HuH-7.5 (cell line): ENCODE results near the gene ACTL6B.
"Not testable (repeated sequence)": the region's sequence is repeated elsewhere in the genome, so short reads cannot be mapped to it uniquely, and the experiment has no call there.

Experiments
- DNase-seq: peaks from one replicate; pipeline ENCODE4 v3.0.0; 2011; ENCODE audit warnings: low spot score

The ACTL6B gene

DNA sequence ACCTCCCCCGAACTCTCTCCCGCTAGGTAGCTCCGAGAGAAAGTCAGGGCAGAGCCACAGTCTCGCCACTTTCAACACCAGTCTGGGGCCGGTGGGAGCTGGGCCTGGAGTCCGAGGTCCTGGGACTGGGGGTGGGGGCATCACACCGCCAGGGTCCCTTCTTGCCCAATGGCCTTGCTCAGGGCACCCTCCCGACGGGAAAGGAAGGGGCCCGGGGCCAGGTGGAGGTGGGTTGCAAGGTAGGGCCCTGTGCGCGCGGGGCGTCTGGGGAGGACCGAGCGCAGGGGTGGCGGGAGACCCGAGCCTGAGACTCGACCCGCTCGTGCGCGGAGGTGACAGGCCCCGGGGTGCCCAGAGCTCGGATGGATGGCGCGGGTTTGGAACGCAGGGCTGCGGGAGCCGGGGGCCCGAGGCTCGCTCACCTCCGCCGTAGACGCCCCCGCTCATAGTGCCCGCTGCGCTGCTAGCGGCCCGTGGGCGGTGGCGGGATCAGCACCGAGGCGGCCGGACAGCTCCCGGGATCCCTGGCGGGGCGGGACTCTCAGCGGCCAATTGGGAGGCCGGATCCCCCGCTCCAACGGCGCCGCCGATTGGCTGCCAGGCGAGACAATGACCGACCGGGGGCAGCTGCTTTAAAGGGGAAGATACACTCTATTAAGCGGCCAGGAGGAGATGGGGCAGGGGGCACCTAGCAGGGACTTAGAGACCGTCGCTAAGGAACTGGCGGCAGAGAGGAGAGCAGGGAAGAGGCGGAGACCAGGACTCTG, at the start of gene ACTL6B:
TSS of gene ACTL6B (minus strand) at position 541 of the 767 bp plus-strand sequence. CDS start at position 447, 94 bp downstream.
- peak; percentile 89 for DNase-seq

DNA sequence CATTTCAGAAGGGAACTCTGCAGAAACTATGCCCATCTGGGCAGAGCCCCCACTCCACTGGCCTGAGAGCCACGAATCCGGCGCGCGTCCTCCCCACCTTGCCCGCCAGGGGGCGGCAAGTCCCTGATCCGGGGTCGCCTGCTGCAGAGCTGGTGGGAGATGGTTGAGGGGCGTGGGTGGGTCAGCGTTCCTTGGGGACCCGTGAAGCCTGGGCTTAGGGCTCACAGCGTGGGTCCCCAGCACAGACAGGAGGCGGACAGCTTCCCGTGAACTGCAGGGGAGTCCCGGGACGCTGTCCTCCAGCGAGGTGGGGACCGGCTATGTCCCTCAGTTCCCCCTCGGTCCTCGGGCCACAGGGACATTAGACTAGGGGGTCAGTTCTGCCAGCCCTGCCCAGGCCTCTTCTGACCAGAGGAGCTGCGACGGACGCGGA, 49.1 kb upstream of the ACTL6B start:
- DNase-seq = peak; percentile 89

DNA sequence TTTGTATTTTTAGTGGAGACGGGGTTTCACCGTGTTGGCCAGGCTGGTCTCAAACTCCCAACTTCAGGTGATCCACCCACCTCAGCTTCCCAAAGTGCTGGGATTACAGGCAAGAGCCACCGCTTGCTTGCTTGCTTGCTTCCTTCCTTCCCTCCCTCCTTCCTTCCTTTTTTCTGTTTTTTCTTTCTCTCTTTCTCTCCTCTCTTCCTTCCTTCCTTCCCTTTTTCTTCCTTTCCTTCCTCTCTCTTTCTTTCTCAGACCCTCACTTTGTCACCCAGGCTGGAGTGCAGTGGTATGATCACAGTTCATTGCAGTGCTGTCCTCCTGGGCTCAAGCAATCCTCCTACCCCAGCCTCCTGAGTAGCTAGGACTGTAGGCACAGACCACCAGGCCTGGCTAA, 44.8 kb upstream of the ACTL6B start:
- DNase-seq = not testable (repeated sequence)

DNA sequence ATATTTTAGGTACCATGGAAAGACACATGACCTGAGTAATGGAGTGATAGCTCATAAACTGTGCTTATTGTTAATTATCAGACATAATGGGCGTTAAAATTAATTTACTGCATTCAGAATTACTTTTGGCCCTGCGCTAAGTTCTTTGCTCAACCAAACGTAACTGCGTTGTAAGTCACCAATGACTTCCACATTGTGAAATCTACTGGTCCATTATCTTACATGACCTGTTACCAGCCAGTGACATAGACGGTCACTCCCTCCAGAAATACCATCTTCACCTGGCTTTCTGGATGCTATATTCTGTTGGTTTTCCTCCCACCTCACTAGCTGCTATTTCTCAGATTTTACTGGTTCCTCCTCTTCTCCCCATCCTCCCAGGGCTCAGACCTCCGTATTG, 42.8 kb upstream of the ACTL6B start:
- DNase-seq = no peak

DNA sequence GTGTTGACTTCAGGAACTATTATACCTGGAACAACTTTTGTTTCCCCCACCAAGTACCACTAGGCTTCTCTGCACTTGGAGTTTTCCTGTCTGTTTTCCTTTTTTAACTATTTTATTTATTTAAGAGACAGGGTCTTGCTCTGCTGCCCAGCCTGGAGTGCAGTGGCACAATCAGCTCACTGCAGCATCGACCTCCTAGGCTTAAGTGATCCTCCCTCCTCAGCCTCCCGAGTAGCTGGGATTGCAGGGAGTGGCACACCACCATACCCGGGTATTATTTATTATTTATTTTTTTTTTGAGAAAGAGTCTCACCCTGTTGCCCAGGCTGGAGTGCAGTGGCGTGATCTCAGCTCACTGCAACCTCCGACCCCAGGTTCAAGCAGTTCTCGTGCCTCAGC, 39.9 kb upstream of the ACTL6B start:
- no peak for DNase-seq

DNA sequence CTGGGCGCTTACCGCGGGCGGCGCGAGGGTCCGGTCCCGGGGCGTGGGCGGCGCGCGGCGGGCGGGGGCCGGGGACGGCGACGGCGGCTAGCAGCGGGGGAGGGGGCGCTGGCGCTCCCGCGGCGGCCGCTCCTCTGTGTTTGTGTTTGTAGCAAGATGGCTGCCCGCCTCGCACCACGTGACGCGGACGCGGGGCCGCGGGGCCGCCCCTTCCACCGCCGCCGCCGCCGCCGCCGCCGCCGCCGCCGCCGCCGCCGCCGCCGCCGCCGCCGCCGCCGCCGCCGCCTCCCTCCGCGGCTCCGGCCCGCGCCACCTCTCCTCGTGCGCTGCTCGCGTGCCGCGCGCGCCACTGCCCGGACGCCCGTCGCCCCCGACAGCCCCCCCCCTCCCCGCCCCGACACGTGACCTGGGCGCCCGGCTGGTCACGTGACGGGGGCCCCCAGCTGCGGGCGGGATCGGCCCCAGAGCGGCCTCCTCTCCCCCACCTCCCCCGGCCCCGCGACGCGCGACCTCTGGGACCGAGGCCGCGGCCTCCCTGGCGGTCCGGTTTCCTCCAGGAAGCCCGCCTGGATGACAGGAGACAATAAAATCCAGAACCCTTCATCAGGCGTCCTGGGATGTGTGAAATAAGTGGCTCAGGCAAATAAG, 38.0 kb upstream of the ACTL6B start, which contains the start of gene GIGYF1:
TSS of gene GIGYF1 (minus strand) at position 153 of the 648 bp plus-strand sequence. CDS start 6,012 bp downstream, outside the sequence.
- DNase-seq = peak; percentile 98

DNA sequence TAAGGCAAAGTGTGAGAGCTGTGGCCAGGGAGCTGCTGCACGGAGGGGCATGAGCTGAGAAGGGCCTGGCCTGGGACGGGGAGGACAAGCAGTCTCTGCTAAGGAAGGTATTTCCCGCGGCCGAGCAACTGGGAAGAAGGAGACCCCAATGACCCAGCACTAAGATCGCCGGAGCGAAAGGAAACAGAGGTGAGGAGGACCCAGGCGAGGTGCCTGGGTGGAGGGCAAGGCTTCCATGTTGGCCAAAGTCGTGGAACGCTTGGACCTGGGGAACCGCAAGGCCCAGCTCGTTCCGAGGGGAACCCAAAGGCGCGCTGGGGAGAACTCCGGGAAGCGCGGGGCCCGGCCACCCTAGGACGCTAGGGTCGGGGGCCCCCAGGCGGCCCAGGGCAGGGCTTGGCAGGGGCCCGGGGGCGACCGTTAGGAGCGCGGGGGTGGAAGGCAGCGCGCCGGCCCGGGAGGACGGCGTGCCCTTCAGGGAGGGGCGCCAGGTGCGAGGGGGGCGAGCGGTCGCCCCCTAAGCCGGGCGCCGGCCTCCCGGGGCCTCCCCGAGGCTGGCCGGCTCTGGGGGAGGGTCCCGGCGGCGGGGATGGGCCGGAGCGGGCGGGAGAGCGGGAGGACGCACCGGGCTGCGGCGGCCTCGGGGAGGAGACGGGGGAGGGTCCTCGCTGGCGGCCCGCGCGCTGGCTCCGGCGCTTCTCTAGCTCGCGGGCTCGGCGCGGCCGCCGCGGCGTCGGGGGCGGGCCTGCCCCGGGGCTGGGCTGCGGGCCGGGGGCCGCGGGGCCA, 37.3 kb upstream of the ACTL6B start:
- DNase-seq = no peak

DNA sequence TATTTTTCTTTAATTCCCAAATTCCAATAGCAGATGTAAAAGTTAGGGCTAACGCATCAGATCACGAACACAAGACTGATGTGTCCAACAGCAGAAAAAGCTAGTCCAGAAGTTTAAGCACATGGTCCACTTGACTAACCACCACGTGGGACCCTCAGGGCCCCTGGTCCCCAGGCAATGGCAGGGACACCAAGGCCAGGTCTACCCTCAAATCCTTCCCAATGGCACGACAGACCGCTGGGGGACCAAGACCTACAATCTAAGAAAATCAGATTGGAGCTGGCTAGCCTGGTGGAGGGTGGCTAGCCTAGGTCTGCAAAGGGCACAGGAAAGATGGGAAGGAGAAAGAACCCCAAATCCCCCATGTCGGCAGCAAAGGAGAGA, 36.3 kb upstream of the ACTL6B start:
- no peak for DNase-seq

DNA sequence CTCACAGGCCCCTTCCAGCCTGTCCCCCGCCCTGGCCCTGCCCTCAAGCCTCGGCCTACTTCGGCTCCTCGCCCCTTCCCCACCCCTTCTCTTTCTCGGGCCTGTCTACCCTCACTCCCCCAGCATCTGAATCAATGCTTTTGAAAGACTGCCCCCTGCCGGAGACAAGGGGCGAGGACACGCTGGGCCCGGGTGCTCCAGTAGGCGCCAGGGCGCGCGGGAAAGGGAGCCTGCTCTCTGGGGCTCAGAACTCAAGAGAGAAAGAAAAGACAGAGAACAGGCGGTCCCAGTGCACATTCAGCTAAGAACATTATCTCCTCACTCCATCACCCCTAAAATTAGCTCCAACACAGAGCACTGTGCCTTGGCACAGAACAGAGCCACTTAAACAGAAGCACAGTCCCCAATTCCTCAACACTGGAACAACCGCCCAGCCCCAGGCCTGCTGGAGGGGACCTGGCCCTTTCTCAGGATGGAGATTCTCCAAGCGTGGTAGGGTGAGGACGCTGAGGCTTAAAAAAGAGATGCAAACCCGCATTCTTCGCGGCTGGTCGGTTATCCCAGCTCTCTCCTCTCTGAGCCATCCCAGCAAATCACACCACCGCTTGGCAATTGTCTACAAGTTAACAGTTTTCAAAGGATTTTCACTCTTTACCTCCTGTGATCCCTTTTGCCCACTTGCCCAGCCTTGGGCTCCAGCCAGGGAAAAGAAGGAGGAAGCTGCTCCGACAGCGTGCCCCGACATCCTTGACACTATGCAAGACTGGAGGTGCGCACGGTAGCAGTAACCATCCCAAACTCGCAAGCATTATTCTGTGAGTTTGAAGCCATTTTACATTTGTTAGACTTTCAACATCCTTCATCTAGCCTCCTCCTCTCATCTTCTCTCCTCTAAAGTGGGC, 35.7 kb upstream of the ACTL6B start:
- peak; percentile 99 for DNase-seq

DNA sequence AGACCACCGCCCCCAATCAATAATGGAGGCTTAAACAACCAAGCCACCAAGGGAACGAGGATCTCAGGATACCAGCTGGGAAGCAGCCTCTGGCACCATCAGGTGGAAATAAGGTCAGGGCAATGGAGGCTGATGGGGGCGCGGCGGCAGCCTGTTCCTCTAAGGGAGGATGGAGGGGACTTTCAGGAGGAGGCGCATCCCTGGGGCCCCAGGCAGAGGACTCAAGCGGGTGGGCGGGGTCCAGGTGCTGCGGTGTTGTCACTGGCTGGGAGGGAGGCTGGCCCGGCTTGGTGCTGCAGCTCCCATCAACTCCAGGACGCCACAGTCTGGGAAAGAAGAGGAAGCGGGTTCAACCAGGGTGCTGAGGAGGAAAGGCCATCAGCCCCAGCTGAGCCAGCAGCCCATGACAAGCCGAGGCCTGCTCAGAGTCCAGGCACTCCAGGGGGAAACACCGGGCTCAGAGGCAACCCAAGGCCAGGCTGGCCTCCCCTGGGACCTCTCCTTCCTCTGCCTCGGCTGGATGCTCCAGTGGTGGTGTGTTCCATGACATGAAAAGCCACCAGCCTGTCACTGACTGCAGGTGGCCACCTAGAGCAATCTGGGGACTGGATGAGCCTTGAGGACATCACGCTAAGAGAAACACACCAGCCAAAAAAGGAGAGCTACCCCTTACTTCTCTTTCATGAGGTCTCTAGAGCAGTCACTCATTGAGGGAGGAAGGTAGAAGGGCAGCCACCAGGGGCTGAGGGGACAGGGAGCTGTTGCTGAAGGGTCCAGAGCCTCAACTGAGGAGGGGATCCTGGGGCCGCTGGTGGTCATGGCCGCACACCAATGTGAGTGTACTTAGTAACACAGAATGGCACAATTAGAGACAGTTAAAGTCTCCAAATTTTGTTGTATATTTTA, 33.2 kb upstream of the ACTL6B start:
- DNase-seq = no peak

DNA sequence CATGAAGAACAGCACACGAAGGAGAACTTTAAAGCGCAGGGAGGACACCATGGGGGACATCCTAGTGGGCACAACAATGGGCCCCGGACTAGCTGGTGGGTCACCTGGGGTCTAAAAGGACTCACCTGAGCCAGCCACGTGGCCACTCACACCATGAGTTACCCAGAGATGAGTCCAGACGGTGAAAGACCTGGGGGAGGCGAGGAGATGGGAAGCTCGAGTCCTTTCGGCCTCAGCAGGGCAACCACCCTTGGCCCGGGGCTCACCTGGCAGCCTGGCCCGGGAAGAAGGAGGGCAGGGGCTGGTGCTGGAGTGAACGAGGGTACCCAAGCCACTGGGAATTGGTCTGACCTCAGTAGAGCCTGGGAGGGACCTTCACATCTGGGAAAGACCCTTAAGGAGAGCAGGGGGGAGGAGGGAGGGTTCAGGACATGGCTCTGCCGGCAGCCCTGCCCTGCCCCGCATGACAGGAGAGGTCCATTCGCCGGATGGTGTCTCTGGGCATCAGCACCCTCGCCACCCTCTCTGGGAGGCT, 32.1 kb upstream of the ACTL6B start:
- DNase-seq = no peak

DNA sequence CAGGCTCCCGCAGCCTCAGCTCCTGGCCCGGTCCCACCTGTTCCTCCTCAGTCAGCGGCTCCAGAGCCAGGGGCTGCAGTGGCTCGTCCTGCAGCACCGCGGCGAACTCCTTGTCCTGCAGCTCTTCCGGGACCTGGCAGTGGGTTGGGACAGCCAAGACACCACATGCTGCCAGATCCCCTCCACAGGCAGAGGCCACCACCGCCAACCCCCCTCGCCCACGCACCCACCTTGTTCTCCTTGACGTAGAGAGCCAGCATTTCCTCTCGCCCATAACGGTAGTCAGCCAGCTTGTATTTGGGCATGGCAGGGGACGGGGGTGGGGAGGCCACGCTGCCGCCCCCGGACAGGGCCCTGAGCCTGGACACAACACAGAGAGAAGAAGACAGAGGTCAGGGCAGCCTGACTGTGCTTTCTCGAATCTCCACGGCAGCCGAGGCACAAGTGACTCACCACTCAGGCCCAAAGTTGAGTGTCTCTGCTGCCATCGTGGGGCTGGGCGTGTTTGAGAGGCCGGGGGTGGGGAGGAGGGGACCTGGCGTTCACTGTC, 31.6 kb upstream of the ACTL6B start:
- DNase-seq = no peak

DNA sequence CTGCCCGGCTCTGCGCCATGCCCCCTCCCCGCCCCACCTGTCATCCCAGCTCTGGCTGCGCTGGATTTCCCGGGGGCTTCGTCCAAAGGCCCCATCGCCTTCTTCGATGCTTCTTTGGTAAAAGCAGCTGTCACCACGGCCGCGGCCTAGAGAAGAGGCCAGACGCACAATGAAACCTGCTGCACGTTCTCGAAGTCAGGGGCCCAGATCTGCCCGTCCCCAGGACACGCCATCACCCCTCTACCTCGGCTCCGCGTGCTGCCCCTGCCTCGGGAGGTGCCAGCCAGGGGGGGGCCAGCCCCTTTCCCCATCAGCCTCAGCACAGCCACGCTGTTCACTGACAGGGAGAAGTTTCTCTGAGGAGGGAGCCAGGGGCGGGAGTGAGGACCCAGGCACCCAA, 31.0 kb upstream of the ACTL6B start:
- DNase-seq = no peak

DNA sequence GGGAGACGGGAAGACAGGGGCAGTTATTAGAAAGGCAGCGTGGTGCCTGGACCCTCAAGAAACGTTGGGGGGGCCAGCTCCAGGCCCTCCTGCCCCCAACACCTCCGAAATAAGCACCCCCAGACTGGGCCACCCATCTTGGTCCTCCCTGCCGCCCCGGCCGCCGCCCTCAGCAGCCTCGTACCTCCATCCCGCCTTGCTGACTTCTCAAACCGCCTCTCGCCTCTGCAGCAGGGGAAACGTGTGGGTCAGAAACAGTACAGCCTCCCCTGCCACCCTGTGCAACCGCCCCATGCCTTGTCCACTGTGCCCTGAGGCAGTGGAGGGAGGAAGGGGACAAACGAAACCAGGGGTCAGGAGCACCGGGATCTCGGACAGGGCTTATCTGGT, 30.6 kb upstream of the ACTL6B start:
- DNase-seq = no peak

DNA sequence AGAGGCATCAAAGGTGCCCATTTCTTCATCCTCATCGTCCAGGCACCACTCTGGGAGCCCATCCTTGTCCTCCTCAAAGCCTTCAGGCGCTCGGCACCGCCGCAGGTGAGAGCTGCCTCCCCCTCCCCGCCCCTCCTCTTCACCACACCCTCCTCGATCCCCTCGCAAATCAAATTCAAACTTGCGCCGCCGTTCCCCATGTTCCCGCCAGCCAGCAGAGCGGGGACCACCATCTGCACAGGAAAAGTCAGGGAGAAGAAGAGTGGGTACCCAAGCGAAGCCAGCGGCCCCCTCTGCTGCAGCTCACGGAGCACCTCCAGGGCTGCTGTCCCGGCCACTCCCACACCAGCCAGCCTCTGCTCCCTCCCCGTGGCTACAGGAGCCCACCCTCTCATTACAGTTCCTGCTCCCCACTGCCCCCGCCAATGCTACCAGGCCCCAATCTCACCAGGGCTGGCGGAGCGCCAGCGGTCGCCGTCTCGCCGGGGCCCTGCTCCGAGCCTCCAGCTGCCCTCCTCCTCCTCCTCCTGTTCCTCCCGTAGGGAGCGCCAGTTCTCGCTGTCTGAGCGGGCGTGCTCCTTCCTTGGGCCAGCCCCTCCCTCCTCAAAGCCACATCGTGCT, 30.1 kb upstream of the ACTL6B start:
- DNase-seq = no peak

DNA sequence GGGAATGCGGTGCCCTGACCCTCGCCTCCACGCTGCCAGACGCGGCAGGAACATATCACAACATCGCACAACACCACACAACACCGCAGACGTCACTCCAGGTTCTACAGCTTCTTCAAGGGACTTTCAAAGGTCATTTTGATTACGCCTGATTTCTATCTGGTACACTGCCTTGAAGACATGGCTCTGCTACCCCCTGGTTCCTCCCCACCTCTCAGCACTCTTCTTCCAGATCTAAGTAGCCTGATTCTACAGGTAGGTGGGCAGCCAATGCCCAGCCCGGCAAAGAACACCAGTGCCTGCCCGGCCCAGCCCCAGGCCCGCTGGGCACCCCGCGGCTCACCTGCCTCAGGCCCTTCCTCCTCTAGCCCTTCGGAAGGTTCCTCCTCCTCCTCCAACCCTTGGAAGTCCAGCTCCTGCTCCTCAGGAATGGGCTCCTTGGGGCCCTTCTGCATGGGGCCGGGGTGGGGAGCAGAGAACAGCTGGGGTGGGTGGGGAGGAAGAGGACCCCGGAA, 29.4 kb upstream of the ACTL6B start:
- DNase-seq = no peak

DNA sequence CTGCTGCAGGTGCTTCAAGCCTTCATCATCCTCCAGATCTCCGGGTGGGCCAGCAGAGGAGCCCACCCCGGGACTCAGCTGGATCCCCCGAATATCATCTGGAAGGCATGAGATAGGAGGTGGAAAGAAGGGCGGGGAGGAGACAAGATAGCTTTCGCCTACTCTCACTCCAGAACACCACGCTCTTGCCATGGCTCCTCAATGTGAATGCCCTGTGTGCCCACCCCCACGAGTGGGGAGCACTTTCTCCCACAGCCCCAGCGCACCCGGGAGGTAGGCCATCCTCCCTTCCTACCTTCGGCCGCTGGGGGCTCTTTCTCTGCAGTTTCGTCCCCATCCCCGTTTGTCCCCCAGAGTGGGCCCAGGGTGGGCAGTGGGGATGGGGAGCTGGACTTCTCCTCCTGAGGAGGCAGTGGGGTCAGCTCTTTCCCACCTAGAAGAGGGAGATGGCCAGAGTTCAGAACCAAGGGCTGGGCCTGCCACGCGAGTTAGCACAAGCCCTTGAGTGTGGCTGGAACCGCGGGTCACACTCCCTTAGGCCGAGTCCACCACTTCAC, 28.9 kb upstream of the ACTL6B start:
- DNase-seq = no peak

DNA sequence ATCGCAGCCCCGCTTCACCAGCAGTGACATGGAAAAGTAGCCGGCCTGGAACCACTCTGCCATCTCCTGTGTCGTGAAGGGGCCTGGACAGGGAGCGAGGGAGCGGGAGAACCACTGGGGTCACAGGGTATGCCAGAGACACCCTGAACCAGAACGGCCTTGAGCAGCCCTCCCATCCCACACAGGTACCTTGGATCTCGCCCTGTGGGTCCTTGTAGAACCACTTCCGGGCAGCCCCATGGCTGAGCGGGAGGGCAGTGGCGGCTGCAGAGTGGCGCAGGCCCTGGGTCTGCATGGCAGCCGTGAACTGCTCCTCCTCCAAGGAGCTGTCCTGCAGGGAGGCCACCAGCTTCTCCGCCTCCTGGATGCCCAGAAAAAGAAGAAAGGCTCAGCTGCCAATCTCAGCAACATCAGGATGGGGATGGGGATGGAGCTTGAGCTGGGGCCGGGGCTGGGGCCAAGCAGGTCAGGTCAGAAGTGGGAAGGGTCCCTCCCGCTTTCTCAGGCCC, 28.3 kb upstream of the ACTL6B start:
- no peak for DNase-seq
